HG02981 (cell line): Measurements from ENCODE around the gene OR5AL1.
"Not testable (repeated sequence)": the region's sequence is repeated elsewhere in the genome, so short reads cannot be mapped to it uniquely, and the experiment has no call there.

ENCODE experiments used
- ATAC-seq: cut with Tn5 transposase; IDR thresholded peaks from one replicate; pipeline ENCODE4 v1.9.1; 2021; ENCODE audit warnings: mild to moderate bottlenecking, moderate library complexity; ENCODE audit not compliant: unreplicated experiment

OR5AL1 gene

GRCh38 chr11:56412396-56412795 lies at the start of gene OR5AL1:
Gene OR5AL1 (plus strand): TSS chr11:56412696.
- no peak for ATAC-seq

GRCh38 chr11:56375324-56375723 lies 37.2 kb upstream of the OR5AL1 start, which contains the start of gene OR8U1:
Gene OR8U1 (plus strand): TSS chr11:56375624. CDS start chr11:56375624, 0 bp downstream.
- ATAC-seq: no peak

GRCh38 chr11:56380120-56380519 lies 32.4 kb upstream of the OR5AL1 start:
- no peak for ATAC-seq

- no peak for ATAC-seq
These were observed 18.1 kb upstream of the OR5AL1 start for GRCh38 chr11:56394381-56394780.

DNA sequence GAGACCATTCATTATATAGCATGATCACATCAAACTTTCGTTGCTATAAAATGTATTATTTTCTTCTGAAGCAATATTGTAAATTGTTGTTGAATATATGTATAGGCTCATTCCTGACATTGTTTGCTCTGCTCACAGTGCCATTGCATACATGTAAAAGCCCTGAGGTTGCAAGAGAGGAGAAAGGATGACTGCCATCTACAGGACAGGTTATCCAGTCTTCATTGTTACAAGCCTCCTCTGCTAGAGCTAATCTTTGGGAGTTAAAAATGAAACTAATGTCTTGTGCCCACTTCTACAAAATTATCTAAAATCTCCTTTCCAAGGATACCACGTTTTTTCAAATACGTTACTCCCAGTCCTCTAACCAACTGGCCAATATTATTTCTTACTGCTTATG lies 16.4 kb upstream of the OR5AL1 start:
- ATAC-seq: no peak

DNA sequence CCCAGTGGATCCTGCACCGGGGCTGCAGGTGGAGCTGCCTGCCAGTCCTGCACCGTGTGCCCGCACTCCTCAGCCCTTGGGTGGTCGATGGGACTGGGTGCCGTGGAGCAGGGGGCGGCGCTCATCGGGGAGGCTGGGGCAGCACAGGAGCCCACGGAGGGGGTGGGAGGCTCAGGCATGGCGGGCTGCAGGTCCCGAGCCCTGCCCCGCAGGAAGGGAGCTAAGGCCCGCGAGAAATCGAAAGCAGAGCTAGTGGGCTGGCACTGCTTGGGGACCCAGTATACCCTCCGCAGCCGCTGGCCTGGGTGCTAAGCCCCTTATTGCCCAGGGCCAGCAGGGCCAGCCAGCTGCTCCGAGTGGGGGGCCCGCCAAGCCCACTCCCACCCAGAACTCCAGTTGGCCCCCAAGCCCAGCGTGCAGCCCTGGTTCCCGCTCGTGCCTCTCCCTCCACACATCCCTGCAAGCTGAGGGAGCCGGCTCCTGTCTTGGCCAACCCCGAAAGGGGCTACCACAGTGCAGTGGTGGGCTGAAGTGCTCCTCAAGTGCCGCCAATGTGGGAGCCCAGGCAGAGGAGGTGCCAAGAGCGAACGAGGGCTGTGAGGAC lies 10.5 kb upstream of the OR5AL1 start:
- ATAC-seq: not testable (repeated sequence)

- ATAC-seq: no peak
These were observed 8.1 kb upstream of the OR5AL1 start for GRCh38 chr11:56404393-56404792.

- ATAC-seq: no peak
These were observed 1.7 kb upstream of the OR5AL1 start for GRCh38 chr11:56410801-56411200.

- ATAC-seq: no peak
These were observed 41.0 kb downstream of the OR5AL1 start for GRCh38 chr11:56453521-56453920.

- ATAC-seq: no peak
These were observed 44.6 kb downstream of the OR5AL1 start for GRCh38 chr11:56457076-56457475.
